ENCODE measurements around the gene CHST3.
A peak's percentile ranks its signal among the peaks of the same experiment; 100 is the strongest.
"Not testable (repeated sequence)": the region's sequence is repeated elsewhere in the genome, so short reads cannot be mapped to it uniquely, and the experiment has no call there.

The CHST3 gene

GRCh38 chr10:71984126-71984808 is 20.1 kb downstream of the CHST3 start:
- DNase-seq (ENCODE audit: low read depth): no peak
- TF ChIP-seq, protein P1, sequence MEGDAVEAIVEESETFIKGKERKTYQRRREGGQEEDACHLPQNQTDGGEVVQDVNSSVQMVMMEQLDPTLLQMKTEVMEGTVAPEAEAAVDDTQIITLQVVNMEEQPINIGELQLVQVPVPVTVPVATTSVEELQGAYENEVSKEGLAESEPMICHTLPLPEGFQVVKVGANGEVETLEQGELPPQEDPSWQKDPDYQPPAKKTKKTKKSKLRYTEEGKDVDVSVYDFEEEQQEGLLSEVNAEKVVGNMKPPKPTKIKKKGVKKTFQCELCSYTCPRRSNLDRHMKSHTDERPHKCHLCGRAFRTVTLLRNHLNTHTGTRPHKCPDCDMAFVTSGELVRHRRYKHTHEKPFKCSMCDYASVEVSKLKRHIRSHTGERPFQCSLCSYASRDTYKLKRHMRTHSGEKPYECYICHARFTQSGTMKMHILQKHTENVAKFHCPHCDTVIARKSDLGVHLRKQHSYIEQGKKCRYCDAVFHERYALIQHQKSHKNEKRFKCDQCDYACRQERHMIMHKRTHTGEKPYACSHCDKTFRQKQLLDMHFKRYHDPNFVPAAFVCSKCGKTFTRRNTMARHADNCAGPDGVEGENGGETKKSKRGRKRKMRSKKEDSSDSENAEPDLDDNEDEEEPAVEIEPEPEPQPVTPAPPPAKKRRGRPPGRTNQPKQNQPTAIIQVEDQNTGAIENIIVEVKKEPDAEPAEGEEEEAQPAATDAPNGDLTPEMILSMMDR (IDR thresholded peaks at IDR 0.05; ENCODE audit: insufficient read depth, low read depth, low read length, missing control alignments): no peak
- no peak overlapping the region for H3K4me3 ChIP-seq (ENCODE audit: low read length)

- TF ChIP-seq, protein P1 (IDR thresholded peaks at IDR 0.05; ENCODE audit: insufficient read depth, low read depth, low read length, missing control alignments): no peak
- no peak overlapping the region for H3K4me3 ChIP-seq (ENCODE audit: low read length)
- DNase-seq (ENCODE audit: low read depth): no peak
Measured at GRCh38 chr10:71984809-71985388, 20.7 kb downstream of the CHST3 start.

DNA sequence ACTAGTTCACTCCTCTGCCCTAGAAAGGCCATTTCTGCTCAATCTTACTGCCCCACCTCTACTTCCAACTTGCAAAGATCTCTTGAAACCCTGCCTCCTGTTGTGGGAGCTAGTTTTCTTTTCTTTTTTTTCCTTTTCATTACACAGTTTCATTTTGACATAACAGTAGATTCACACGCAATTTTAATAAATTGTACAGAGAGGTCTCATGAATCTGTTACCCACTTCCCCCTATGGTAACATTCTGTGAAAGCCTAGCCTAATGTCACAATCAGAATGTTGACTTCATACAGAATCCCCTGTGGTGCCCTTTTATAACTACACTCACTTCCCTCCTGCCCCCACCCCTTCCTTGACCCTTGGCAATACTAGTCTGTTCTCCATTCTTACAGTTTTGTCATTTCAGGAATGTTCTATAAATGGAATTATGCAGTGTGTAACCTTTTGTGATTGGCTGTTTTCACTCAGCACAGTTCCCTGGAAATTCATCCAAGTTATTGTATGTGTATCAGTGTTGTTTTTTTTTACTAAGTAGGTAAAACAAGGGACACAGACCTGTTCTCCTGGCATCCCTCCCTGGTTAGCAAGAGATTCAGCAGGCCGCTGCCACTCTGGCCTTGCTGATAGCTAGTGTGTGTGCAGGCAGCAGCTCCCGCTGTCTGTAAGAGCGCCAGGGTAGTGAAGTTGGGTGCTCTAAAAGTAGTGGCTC is 21.5 kb downstream of the CHST3 start:
- DNase-seq (ENCODE audit: low read depth): no peak
- no peak overlapping the region for H3K4me3 ChIP-seq (ENCODE audit: low read length)
- TF ChIP-seq, protein P1 (IDR thresholded peaks at IDR 0.05; ENCODE audit: insufficient read depth, low read depth, low read length, missing control alignments): no peak

- H3K4me3 ChIP-seq (ENCODE audit: low read length); DNase-seq (ENCODE audit: low read depth): not testable (repeated sequence)
Measured at GRCh38 chr10:71988895-71989294, 24.7 kb downstream of the CHST3 start.

GRCh38 chr10:71989661-71990454 is 25.7 kb downstream of the CHST3 start:
- no peak overlapping the region for H3K4me3 ChIP-seq (ENCODE audit: low read length)
- TF ChIP-seq, protein P1 (IDR thresholded peaks at IDR 0.05; ENCODE audit: insufficient read depth, low read depth, low read length, missing control alignments): no peak
- no peak for DNase-seq (ENCODE audit: low read depth)

- TF ChIP-seq, protein P1 (IDR thresholded peaks at IDR 0.05; ENCODE audit: insufficient read depth, low read depth, low read length, missing control alignments): no peak
- peak; percentile 92 for DNase-seq (ENCODE audit: low read depth)
- no peak overlapping the region for H3K4me3 ChIP-seq (ENCODE audit: low read length)
Measured at GRCh38 chr10:71990706-71991269, 26.6 kb downstream of the CHST3 start.

DNA sequence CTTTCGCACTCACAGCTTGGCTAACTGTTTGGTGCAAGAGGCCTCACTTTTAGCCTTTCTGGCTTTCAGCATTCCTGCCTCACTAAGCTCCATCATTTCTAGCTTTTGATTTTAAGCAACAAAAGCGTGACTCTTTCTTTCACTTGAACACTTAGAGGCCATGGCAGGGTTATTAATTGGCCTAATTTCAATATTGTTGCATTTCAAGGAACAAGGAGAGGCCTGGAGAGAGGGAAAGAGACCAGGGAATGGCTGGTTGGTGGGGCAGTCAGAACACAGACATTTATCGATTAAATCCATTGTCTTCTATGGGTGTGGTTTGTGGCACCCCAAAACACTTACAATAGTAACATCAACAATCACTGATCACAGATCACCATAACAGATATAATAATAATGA is 31.3 kb downstream of the CHST3 start:
- H3K4me3 ChIP-seq (ENCODE audit: low read length): no peak overlapping the region
- DNase-seq (ENCODE audit: low read depth): no peak
- TF ChIP-seq, protein P1 (IDR thresholded peaks at IDR 0.05; ENCODE audit: insufficient read depth, low read depth, low read length, missing control alignments): no peak

Measured in epithelial cell of esophagus (primary cell).